Upper lobe of right lung (tissue), 1 donor: Measurements from ENCODE around the gene NUDT8. TPM values are rescaled to one million over a fixed set of nuclear protein-coding genes. Genes with fewer than 3 reads are reported as not detected.
"Not testable (repeated sequence)": the region's sequence is repeated elsewhere in the genome, so short reads cannot be mapped to it uniquely, and the experiment has no call there.

Experiments
- ATAC-seq: fragments of 200-7000 bp; cut with Tn5 transposase; one replicate; pipeline ENCODE4 v1.9.1; 2020; ENCODE audit warnings: mild to moderate bottlenecking, moderate library complexity
- DNase-seq: peaks from one replicate; pipeline ENCODE4 v3.0.0-alpha.2; 2020
- H3K27ac ChIP-seq: fragments of 200-600 bp; one replicate; pipeline ENCODE4 v1.8.0; 2022
- H3K27me3 ChIP-seq: fragments of 200-600 bp; one replicate; pipeline ENCODE4 v1.8.0; 2022; ENCODE audit warnings: mild to moderate bottlenecking
- H3K36me3 ChIP-seq: fragments of 200-600 bp; one replicate; pipeline ENCODE4 v1.8.0; 2022
- H3K4me1 ChIP-seq: fragments of 200-600 bp; one replicate; pipeline ENCODE4 v1.8.0; 2022
- H3K4me3 ChIP-seq: fragments of 200-600 bp; one replicate; pipeline ENCODE4 v1.8.0; 2022; ENCODE audit warnings: mild to moderate bottlenecking
- H3K9me3 ChIP-seq: fragments of 200-600 bp; one replicate; pipeline ENCODE4 v1.8.0; 2022
- CTCF ChIP-seq: fragments of 200-600 bp; IDR thresholded peaks from one replicate; pipeline ENCODE4 v1.8.0; 2022; ENCODE audit warnings: antibody characterized with exemption
- intact Hi-C: fragments of 100-400 bp; cut with DNase I; formaldehyde crosslinking; loops from one replicate; pipeline ENCODE4 v1.11.0; 2022
- total RNA-seq: library from RNA; stranded (reverse); fragmentation: NEBNext Ultra II Directional; extraction: Animal tissue kit (Norgen Biotek cat#: 25700); gene quantifications from one replicate; pipeline ENCODE4 v1.2.1, GENCODE V29; 2021
- donor health status: DM: no; HTN: yes; CAD: no; lungs with severe emphysema.

NUDT8 gene
- total RNA-seq, 1 donor from 2014 or later: 12.2 TPM

- DNase-seq (no peak), ATAC-seq (no peak)
- H3K36me3 ChIP-seq: peaks cover 27% of the 10 kb centered on the region
- no peaks in the 10 kb centered on the region for H3K27me3 ChIP-seq
- H3K4me3 ChIP-seq: peak overlapping the region; percentile 99
- intact Hi-C loops: no loop called here
- H3K9me3 ChIP-seq: no peaks in the 10 kb centered on the region
- peak overlapping the region; percentile 91 for H3K27ac ChIP-seq
- TF ChIP-seq CTCF: no peak
- peaks cover 20% of the 10 kb centered on the region for H3K4me1 ChIP-seq
Measured at GRCh38 chr11:67606093-67606491, 23.6 kb downstream of the NUDT8 start.

- H3K4me3 ChIP-seq: no peak overlapping the region
- no peak for DNase-seq
- ATAC-seq: no peak
- no peaks in the 10 kb centered on the region for H3K9me3 ChIP-seq
- peak overlapping the region; percentile 91 for H3K27ac ChIP-seq
- intact Hi-C loops: no loop called here
- H3K36me3 ChIP-seq: peaks cover 21% of the 10 kb centered on the region
- no peaks in the 10 kb centered on the region for H3K27me3 ChIP-seq
- peaks cover 20% of the 10 kb centered on the region for H3K4me1 ChIP-seq
- TF ChIP-seq CTCF: no peak
Measured at GRCh38 chr11:67605231-67606011, 24.3 kb downstream of the NUDT8 start.

- H3K4me1 ChIP-seq: peaks cover 20% of the 10 kb centered on the region
- no peaks in the 10 kb centered on the region for H3K27me3 ChIP-seq
- ATAC-seq (no peak), DNase-seq (no peak)
- H3K27ac ChIP-seq: peak overlapping the region; percentile 26
- no peaks in the 10 kb centered on the region for H3K9me3 ChIP-seq
- H3K4me3 ChIP-seq: no peak overlapping the region
- intact Hi-C loops: no loop called here
- no peak for TF ChIP-seq CTCF
- H3K36me3 ChIP-seq: peaks cover 14% of the 10 kb centered on the region
Measured at GRCh38 chr11:67604815-67605214, 24.9 kb downstream of the NUDT8 start.

GRCh38 chr11:67604119-67604518 lies 25.6 kb downstream of the NUDT8 start:
- H3K9me3 ChIP-seq: not testable (repeated sequence)

GRCh38 chr11:67601098-67601497 lies 28.6 kb downstream of the NUDT8 start:
- intact Hi-C loops: no loop called here
- Histone ChIP-seq H3K27ac (no peak overlapping the region), H3K27me3 (no peaks in the 10 kb centered on the region), H3K4me1 (peaks cover 6% of the 10 kb centered on the region), H3K9me3 (no peaks in the 10 kb centered on the region), H3K36me3 (no peaks in the 10 kb centered on the region), H3K4me3 (no peak overlapping the region)
- ATAC-seq: no peak
- TF ChIP-seq CTCF: no peak
- DNase-seq: no peak

More at GRCh38 chr11:67604119-67604518, 25.6 kb downstream of the NUDT8 start:
- H3K4me3 ChIP-seq, DNase-seq, H3K36me3 ChIP-seq, intact Hi-C loops, H3K27me3 ChIP-seq, ATAC-seq: not testable (repeated sequence)
- Histone ChIP-seq H3K27ac (peak overlapping the region; percentile 26), H3K4me1 (peaks cover 20% of the 10 kb centered on the region)

GRCh38 chr11:67600324-67601029 lies 29.3 kb downstream of the NUDT8 start:
- Histone ChIP-seq H3K36me3 (no peaks in the 10 kb centered on the region), H3K27me3 (no peaks in the 10 kb centered on the region), H3K4me3 (no peak overlapping the region), H3K4me1 (no peaks in the 10 kb centered on the region), H3K9me3 (no peaks in the 10 kb centered on the region), H3K27ac (no peak overlapping the region)
- ATAC-seq (no peak), DNase-seq (no peak)
- intact Hi-C loops: no loop called here
- TF ChIP-seq CTCF: no peak
